NK-92 (cell line): ENCODE measurements around the gene SPINK8.
"Not testable (repeated sequence)": the region's sequence is repeated elsewhere in the genome, so short reads cannot be mapped to it uniquely, and the experiment has no call there.

ENCODE experiments used
- DNase-seq: peaks from one replicate; lab custom pipeline; 2025; ENCODE audit not compliant: unreplicated experiment; lab: John Stamatoyannopoulos, UW

Gene SPINK8

DNA sequence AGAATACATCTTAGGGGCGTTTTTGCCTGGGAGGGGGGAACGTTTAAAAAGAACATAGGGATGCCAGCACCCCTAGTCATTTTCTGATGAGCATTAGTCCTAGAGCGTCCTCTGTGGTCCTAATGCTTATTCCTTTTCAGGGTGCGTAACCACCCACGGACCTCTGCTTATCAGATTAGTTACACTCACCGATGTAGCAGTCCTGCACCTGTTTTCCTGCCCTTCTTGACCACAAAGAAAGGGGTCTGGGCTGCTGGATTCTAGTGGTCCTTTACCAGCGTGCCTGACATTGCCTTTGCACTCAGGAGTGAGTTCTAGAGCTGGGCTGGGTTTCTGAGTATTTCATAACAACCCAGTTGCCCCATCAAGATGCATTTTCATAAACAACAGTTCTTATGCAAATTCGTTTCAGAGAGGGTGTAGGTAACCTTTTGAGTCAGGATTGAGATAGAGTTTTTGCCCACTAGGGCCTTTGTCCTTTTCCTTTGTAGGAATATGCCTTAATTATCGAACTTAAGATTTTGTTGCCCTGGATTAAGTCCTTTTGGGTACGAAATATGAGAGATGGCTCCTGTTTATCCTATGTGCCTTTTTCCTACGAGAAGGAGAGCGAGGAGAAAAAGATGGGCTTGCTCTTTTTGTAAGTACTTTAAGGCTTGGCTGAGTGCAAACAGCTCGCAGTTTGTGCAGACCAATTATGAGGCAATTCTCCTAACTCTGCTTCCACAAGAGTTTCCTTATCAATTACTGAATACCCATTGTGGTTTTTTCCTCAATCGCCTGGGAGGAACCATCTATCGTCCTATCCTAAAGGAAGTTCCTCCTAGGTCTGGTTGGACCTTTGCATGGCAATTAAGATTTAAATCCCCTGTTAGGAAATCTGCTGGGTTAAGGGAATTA lies at the start of gene SPINK8:
Gene SPINK8 (minus strand): TSS at position 316 of the 900 bp plus-strand sequence. CDS start 5,320 bp downstream, outside the sequence.
- DNase-seq = not testable (repeated sequence)

DNA sequence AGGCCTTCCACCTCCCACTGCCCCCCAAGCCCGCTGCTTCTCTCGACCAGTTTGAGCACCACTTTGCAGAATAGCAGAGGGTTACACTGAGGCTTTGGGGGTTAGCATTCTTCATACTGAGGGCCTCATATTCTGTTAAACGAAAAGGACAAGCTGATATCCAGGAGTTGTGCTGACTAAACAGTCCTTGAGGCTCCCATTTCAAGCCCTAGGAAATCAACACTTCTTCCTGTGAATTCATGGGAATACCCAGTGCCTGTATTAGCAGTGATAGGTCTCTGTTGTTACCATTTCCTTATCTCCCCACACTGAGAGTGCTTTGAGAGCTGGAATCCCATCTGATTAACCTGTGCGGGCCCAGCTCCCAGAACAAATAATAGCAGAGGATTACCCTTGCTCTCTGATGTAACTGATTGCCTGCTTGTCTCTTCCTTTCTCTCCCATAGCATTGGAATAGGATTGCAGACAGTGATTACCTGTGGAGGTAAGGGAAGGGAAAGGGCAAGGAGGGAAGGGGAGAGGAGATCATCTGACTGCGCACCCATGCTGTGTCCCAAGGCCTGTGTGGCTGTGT lies 39.5 kb upstream of the SPINK8 start:
- DNase-seq = no peak

GRCh38 chr3:48372377-48372770 lies 38.9 kb upstream of the SPINK8 start:
- no peak for DNase-seq

DNA sequence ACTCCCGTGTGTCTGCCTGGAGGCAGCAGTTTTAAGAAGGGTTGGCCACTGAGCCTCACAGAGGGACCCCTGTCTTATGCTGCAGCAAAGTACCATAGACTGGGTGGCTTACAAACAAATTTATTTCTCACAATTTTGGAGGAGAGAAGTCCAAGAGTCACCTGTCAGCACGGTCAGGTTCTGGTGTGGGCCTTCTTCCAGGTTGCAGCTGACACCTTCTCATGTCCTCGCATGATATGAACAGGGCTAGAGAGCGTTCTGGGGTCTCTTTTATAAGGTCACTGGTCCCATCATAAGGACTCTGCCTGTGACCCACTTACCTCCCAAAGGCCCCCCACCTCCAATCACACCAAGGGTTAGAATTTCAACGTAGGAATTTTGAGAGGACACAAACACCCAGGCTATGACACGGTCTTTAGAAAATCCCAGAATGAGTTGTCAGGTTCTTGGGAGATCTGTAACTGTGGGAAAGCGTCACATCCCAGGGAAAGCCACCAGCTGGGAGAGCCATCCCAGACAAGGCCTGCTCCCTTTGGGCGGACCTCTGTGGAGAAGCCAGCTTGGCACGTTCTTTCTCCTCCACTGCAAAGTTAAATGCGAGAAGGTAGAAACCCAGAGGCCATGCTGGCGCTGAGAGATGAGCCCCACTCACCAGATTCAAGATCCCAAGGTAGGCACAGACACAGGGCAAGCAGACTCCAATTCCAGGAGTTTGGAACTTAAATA lies 38.4 kb upstream of the SPINK8 start, which contains the start of gene FBXW12:
Gene FBXW12 (plus strand): TSS at position 569 of the 726 bp plus-strand sequence. CDS start 549 bp downstream, outside the sequence.
- DNase-seq = no peak

DNA sequence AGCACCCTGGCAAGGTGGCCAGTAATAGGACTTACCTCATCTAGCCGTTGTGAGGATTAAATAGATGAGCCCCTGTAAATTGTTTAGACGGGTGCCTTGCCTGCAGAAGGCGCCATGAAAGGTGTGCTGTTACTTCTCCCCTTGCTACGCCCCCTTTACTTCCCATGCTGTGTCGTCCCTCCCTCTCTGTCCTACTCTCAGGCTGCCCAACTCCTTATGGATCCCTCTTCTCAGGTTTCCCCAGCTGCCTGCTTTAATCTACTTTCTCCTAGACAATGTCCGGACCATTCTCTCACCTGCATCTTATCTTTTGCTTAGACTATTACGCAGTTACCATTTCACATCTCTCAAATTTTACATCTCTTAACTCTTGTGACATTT lies 36.9 kb upstream of the SPINK8 start:
- DNase-seq = no peak

GRCh38 chr3:48369693-48370332 lies 36.4 kb upstream of the SPINK8 start:
- DNase-seq = no peak

GRCh38 chr3:48367201-48367600 lies 33.7 kb upstream of the SPINK8 start:
- DNase-seq = no peak

- no peak for DNase-seq
These were observed 31.4 kb upstream of the SPINK8 start for GRCh38 chr3:48364840-48365239.

DNA sequence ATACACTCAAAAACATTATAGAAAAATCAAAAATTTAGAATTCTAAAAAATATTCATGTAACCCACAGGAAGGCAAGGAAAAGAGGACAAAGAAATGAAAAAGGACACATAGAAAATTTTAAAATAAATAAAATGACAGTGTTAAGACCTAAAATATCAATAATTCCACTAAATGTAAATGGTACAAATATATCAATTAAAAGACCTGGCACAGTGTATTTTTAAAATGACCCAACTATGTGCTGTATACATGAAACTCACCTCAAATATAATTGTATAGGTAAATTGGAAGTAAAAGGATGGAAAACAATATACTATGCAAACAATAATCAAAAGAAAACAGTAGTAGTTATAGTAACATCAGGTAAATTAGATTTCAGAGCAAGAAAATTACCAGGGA lies 28.5 kb upstream of the SPINK8 start:
- no peak for DNase-seq

- no peak for DNase-seq
These were observed 23.0 kb upstream of the SPINK8 start for GRCh38 chr3:48356419-48356818.

DNA sequence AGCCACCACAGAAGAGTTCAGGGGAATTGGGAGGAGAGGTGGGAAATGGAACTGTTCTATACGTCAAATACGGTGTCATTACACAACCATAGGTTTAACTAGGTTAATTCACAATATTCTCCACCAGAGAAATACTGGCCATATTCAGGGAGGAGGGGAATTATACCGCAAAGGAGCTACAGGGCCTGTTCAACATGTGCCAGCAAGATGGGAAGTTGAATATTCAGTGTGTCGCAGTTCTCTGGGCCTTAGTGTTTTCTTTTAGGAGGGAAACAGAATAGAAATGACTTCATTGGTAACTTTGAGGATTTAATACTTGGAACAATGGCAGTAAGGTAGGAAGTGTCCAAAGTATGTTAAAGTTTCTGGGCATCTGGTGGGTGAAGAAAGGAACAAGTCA lies 20.5 kb upstream of the SPINK8 start:
- no peak for DNase-seq

DNA sequence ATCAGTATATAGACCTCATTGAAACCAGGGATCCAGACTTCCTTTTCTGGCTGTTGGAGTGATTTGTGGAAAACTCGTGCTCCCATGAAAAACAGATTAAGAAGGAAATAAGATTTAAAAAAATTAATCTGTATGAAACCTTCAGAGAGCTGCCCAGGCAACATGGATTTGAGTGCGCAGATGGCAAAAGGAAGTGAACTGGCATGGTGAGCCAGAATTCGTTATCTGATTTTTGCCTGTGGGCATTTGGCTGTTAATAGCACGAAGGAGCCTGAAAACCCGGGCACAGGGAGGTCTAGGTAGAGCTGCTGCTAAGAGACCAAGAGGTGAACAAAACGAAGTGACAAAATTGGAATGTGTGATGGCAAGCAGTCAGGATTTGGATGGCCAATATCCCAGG lies 19.1 kb upstream of the SPINK8 start:
- no peak for DNase-seq

DNA sequence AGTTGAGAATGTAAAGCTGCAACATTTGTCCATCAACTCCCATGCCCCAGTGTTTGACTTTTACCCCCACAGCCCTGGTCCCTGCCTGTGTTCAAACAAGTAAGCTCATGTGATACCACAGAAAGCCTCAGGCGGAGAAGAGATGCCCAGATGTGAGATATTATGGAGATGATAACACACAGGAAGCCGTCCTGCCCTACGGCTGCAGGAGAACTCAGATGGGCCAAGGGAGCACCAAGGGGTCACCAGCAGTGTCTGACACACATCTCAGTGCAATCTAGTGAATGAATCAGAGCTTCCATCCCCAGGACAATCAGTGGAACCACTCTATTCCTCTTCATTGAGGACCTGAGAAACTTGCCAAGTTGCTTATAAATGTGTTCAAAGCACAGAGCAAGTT lies 14.0 kb upstream of the SPINK8 start:
- DNase-seq = no peak

DNA sequence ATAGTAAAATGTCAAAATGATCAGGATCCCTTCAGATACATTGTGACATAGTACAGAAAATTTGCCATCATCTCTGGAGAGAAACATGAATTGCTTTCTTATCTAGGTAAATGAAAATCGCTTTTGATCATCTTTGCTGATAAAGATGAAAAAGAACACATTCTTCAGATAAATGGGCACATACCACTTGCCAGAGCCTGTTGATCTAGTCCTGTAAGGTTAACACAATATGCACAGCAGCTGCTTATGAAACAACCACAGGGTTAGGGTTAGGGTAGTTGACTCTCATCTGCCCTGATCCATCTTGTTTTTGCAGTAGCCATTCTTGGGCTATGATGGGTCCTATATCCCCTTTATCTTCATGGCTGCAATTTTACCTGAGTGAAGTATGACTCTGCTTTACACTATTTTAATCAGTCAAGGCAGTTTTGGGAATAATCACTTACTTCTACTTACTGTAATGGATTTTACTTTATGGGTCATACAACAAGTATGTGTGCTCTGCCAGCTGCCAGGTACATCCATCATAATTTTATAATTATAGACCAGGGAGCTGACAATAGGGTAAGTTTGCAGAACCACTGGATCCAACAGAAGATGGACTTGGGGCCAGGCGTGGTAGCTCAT lies 12.6 kb upstream of the SPINK8 start:
- DNase-seq = no peak

DNA sequence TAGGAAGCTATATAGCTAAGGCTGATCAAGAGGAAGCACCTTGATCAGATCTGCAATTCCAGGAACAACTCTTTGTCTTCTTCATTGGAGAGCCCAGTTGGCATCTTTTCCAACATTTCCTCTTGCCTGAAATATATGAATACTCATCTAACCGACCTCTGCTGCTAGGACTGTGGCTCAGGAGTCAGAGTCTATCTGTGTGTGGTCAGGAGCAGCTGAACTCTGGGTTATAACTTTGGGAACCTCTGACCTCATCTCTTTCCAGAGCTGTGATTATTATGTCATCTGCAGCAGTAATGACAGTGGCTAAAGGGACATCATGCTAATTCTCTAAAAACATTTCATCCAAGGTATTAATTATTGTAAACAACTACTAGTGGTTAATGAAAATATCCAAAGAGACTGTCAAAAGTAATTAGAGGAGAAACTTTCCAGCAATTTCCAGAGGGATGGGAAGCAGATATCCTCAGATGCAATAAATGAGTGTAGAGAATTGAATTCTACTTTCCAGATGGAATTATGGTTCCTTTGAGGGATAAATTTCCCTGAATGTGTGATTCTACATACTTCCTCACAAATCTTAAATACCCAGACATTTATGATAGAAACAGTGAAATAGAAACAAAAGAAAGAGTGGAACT lies 11.5 kb upstream of the SPINK8 start:
- DNase-seq = no peak

GRCh38 chr3:48343432-48343831 lies 10.0 kb upstream of the SPINK8 start:
- no peak for DNase-seq

GRCh38 chr3:48338635-48339034 lies 5.2 kb upstream of the SPINK8 start:
- DNase-seq = no peak

DNA sequence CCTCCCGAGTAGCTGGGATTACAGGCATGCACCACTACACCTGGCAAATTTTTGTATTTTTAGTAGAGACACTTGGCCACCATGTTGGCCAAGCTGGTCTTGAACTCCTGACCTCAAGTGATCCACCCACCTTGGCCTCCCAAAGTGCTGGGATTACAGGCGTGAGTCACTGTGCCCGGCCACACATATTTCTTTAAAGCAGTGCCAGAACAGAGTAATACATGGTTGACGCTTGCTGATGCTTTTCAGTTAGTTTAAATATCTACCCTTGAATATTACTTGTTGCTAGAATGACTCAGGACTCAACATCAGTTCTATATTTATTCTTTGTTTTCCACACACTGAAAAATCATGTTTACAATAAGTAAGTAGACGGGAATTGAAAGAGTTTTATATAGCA lies 4.1 kb upstream of the SPINK8 start:
- not testable (repeated sequence) for DNase-seq

GRCh38 chr3:48335286-48335685 lies 1.8 kb upstream of the SPINK8 start:
- not testable (repeated sequence) for DNase-seq

DNA sequence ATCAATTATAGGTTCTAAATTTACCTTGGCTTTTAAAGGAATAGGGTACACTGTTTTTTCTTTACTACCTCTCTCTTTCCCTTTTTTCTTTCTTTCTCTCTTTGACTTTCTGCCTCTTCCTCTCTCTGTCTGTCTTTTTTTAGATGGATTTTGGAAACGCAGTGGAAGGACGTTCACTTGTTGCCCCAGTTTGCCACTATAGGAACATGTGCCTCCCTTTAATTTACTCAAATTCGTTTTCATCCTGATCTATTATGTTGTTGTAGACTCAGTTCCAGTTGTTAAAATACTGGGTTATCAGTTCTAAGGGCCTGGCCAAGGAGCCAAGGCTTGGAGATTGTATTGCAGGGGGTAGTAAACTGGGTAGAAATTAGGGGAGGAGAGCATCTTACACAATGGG lies 1.1 kb upstream of the SPINK8 start:
- no peak for DNase-seq
